SK-N-MC (cell line): ENCODE results near the gene B9D1.

Experiments
- EZH2 ChIP-seq: fragments of 200-600 bp; sonication (generic); IDR thresholded peaks from one replicate; pipeline ENCODE4 v1.6.1; 2017; ENCODE audit warnings: antibody characterized with exemption
- POLR2AphosphoS5 ChIP-seq: IDR thresholded peaks from 2 replicates; pipeline ENCODE4 v1.6.1; 2012; ENCODE audit warnings: mild to moderate bottlenecking, low read depth, low read length, borderline replicate concordance

GRCh38 chr17:19313066-19313745, 49.3 kb downstream of the B9D1 start:
- TF ChIP-seq EZH2 (no peak), POLR2AphosphoS5 (no peak)
